SKM-1 treated with dmso at 0.1 percent for 144 hours (cell line): ENCODE measurements around the gene KCND3.
A peak's percentile ranks its signal among the peaks of the same experiment; 100 is the strongest.
"Not testable (repeated sequence)": the region's sequence is repeated elsewhere in the genome, so short reads cannot be mapped to it uniquely, and the experiment has no call there.

Experiments
- DNase-seq: peaks from one replicate; lab custom pipeline; 2025; ENCODE audit not compliant: unreplicated experiment; lab: John Stamatoyannopoulos, UW

Gene KCND3

GRCh38 chr1:111747282-111747734 lies 242.2 kb downstream of the KCND3 start:
- DNase-seq, result peak; percentile 91

DNA sequence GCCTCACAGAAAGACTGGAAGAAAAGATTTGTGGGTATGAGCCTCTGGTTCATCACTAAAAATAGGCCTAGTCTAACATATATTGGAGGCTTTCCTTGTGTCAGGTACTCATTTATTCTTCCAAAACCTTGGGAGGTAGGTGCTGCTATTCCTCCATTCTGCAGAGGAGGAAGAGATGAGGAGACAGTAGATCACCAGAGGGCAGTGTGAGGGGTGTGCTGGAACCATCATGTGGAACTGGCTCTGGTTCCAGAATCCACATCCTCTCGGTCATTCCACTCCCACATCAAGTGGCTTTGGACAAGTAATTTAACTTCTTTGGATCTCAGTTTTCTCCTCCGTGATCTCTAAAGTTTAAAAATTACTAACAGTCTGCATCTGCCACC lies 242.9 kb downstream of the KCND3 start:
- no peak for DNase-seq

DNA sequence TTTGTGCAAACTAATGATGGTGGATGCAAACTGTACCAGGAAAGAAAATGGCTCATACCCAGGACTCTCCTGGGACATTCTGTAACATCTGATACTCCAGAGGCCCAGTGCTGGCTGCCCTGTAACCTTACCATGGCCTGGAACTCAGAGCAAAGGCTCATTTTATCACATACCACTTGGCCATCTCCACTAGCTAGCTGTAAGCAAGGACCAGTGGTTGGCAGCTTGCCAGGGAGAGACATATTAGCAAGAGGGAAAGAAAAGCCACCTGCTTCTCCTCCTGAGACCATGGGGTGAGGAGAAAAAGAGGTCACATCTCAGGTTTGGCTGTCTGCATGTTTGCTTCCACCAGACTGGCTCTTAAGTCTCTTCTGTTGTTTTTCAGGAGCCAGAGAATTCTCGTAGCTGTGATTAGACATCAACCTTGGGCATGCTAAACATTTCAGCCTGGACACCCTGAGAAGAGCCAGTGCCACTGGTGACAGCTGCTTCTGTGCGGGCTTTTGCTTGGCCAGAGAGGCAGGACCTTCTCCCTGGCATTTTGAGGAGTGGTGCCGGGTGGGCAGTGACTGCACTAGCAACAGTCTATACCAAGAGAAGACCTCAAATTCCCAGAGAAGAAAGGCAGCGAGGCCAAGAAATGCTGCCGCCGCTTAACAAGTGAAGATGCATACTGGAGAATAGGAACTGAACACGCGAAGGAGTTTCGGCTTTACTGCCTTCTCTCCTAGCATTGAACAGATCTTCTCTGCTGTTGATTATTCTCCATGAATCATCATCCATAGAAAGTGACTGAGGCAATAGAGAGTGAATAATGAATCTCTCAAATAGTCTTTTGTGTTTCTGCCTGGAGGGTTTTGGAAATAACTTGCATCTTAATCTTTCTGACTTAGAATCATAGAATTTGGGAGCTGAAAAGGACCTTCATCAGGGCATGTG lies 243.5 kb downstream of the KCND3 start:
- no peak for DNase-seq

GRCh38 chr1:111743679-111744101 lies 245.8 kb downstream of the KCND3 start:
- DNase-seq, result no peak

DNA sequence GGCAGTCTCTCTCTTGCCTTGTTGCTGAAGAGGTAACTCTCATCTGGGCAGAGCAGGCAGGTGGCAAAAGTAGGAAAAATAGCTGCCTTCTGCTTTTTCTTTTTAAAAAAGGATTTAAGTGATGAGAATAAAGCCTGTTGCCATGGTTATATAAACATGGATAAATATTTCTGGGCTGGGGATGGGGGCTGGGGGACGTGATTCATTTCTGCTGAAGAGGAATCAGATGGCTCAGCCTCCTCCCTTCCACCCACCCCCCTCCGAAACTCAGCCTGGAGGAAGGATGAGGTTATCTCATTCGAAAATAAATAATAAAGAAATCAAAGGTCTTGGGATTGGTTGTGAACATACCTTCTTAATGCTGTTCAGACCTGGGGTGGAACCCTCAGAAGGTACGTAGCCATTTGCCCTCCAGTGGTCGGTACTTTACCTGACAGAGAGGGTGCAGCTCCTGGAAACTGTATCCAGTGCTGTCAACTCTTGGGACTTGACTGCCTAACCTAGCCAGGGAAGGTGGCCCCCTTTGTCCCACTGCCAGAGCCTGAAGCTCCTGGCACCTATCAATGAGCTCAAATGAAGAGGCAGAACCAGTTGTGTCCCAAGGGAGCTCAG lies 246.4 kb downstream of the KCND3 start:
- DNase-seq, result no peak

- not testable (repeated sequence) for DNase-seq
Measured at GRCh38 chr1:111742292-111742691, 247.2 kb downstream of the KCND3 start.

- no peak for DNase-seq
Measured at GRCh38 chr1:111739925-111740765, 249.3 kb downstream of the KCND3 start.

GRCh38 chr1:111739194-111739924 lies 250.1 kb downstream of the KCND3 start, which contains the start of gene INKA2:
INKA2 (minus strand) TSS chr1:111739395; CDS start chr1:111739242, 153 bp downstream.
- DNase-seq, result peak; percentile 83

DNA sequence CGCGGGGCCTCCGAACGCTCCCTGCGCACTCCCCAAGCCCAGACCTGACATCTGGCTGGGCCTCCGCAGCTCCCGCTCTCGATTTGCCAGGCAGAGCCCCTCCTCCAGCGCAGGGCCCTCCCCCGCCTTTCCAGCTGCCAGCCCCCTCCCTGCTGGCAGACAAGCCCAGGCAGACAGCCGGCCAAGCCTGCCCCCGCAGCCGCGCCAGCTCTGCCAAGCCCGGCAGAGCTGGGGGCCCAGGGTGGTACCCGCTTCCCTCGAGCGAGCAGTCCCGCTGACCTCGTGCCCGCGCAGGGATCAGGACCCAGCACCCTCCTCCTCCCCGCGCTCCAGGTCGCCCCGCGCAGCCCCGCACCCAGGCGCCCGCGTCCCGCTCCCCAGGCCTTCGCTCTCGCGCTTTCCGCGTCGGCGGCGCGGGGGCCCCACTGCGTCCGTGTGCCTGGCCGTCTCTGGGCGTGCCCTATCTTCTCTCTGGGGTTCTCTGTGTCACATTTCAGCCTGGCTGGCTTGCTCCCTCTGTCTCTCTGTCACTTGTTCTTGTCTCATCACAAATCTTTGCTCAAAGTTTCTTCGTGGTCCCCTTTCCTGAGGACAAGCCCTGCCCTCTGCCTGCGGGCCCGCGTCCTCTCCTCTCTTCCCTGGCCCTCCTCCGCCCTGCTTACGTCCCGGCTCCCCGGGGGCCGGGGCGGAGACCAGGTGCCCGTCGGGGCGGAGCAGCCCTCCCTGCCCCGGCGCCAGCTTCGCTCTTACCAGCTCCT lies 250.9 kb downstream of the KCND3 start:
- DNase-seq, result peak; percentile 57

DNA sequence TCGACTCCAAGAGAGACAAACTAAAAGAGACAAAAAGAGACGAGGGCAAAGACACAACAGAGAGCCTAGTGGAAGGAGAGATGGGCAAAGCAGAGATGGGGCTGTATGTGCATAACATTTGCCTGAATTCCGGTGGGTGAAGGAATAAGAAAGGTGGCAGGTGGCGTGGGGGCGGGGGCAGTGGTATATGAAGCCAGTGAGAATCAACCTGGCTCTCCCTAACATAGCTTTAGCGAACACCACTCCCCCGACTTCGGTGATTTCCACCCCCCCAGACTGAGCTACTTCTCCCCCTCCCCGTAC lies 251.4 kb downstream of the KCND3 start:
- DNase-seq, result no peak

GRCh38 chr1:111737216-111738132 lies 252.0 kb downstream of the KCND3 start:
- DNase-seq, result no peak

GRCh38 chr1:111736548-111737215 lies 252.8 kb downstream of the KCND3 start:
- DNase-seq, result no peak

DNA sequence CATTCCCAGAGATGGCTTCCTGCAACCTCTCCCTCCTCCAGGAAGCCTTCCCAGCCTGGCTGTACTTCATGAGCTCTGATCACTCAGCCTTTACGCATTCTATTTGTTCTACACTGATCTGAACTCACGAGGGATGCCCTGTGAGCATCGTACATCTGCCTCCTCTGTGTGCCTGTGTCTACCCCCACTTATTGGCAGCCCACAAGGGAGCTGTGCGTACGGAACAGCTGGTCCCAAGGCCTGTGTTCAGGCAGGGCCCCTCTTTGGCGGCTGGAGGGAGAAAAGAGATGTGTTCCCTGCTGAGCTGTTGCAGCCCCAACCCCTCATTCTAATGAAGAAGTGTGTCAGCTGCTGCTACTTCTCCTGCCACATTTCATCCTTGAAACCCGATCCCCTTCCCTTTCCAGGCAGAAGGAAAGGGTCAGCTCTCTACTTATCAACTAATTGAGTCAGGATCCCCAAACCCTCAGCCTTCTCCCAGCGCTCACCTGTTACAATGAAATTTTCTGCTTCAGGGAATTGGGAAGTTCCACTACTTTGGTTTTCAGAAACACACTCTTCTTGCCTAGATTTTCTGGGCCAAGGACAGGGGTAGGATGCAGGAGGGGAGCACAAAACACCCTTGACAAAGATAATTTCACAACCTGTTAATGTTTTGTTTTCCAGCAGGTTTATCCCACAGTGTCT lies 253.5 kb downstream of the KCND3 start:
- no peak for DNase-seq

DNA sequence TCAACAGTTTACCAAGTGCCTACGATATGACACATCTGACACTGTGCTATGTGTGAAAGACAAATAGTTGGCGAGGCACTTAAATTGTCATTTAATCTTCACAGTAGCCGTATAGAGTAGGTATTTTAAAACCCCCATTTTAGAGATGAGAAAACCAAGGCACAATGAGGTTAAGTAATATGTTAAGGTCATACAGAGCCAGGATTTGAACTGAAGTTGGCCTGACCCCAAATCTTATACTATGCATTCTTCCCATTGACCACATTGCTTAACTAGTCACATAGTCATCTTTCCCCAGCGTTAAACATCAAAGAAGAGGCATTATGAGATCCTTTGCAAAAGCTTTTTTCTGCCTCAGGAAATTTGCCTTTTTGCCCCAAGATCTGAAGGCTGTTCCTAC lies 254.1 kb downstream of the KCND3 start:
- no peak for DNase-seq

DNA sequence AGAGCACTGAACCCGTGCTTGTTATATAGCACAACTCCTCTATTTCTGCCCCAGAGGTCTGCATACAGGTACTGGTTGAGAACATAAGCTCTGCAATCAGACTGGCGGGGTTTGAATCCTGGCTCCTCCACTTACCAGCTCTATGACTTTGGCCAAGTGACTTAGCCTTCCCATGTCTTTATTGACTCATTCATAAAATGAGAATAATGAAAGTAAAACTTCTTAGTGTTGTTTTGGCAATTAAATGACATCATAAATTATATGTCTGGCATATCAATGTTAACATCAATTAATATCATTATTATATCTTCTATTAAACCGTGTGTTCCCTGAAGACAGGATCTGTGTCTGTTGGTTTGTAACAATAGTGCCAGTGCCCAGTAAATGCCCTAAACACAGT lies 254.6 kb downstream of the KCND3 start:
- DNase-seq, result no peak

GRCh38 chr1:111734426-111734825 lies 255.0 kb downstream of the KCND3 start:
- no peak for DNase-seq

DNA sequence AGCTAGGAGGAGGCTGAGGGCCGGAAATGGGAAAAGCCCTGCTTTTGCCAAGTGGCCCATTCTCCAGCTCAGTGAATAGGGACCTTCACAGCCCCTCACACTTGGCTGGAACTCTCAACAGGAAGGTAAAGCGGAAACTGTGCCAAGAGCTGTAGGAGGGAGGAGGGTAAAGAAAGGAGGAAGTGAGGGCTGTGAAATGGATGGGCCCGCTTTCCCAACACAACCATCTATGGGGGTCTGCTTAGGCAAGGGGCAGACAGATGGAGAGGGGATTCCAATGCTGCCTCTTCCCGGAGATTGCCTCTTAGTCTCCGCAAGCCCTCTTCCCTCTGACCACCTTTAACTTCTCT lies 255.5 kb downstream of the KCND3 start:
- DNase-seq, result peak; percentile 87
